HEK293T (cell line): Measurements from ENCODE around the gene AGFG2.
"Not testable (repeated sequence)": the region's sequence is repeated elsewhere in the genome, so short reads cannot be mapped to it uniquely, and the experiment has no call there.

ENCODE experiments used
- CTCF ChIA-PET: fragments of 350-600 bp; formaldehyde crosslinking; extraction: SDS; loops from one replicate; lab custom pipeline; 2021; ENCODE audit warnings: antibody characterized with exemption, inconsistent platforms; lab: Yijun Ruan, JAX
- POLR2A ChIA-PET: fragments of 350-600 bp; formaldehyde crosslinking; extraction: SDS; loops from one replicate; lab custom pipeline; 2020; ENCODE audit warnings: antibody characterized with exemption, inconsistent platforms; lab: Yijun Ruan, JAX
- DNase-seq: peaks from one replicate; pipeline ENCODE4 v3.0.0; 2012; ENCODE audit warnings: mixed read lengths; ENCODE audit errors: extremely low spot score
- ARNT ChIP-seq: fragments of 450-650 bp; IDR thresholded peaks from 2 replicates; pipeline ENCODE4 v1.6.1; 2017; ENCODE audit warnings: mild to moderate bottlenecking
- BHLHE40 ChIP-seq: fragments of 450-650 bp; IDR thresholded peaks from 2 replicates; pipeline ENCODE4 v1.6.1; 2016; ENCODE audit warnings: mild to moderate bottlenecking, moderate library complexity, borderline replicate concordance
- CTBP1 ChIP-seq: fragments of 450-650 bp; IDR thresholded peaks from 2 replicates; pipeline ENCODE4 v1.6.1; 2016; ENCODE audit warnings: borderline replicate concordance
- ELF4 ChIP-seq: fragments of 450-650 bp; IDR thresholded peaks from 2 replicates; pipeline ENCODE4 v1.6.1; 2017; ENCODE audit warnings: antibody characterized with exemption
- FOXA1 ChIP-seq: fragments of 450-650 bp; IDR thresholded peaks from 2 replicates; pipeline ENCODE4 v1.6.1; 2016; ENCODE audit warnings: mild to moderate bottlenecking
- FOXK2 ChIP-seq: fragments of 450-650 bp; IDR thresholded peaks from 2 replicates; pipeline ENCODE4 v1.6.1; 2016; ENCODE audit warnings: mild to moderate bottlenecking
- FOXM1 ChIP-seq: fragments of 450-650 bp; IDR thresholded peaks from 2 replicates; pipeline ENCODE4 v1.6.1; 2017; ENCODE audit warnings: mild to moderate bottlenecking, borderline replicate concordance
- HDGF ChIP-seq: fragments of 450-650 bp; IDR thresholded peaks from 2 replicates; pipeline ENCODE4 v1.6.1; 2017; ENCODE audit warnings: antibody characterized with exemption, borderline replicate concordance
- L3MBTL2 ChIP-seq: fragments of 450-650 bp; conservative IDR thresholded peaks from 2 replicates; pipeline ENCODE4 v1.6.1; 2016; ENCODE audit warnings: mild to moderate bottlenecking
- LEF1 ChIP-seq: fragments of 450-650 bp; IDR thresholded peaks from 2 replicates; pipeline ENCODE4 v1.6.1; 2017; ENCODE audit warnings: mild to moderate bottlenecking, borderline replicate concordance
- NFRKB ChIP-seq: fragments of 450-650 bp; IDR thresholded peaks from 2 replicates; pipeline ENCODE4 v1.6.1; 2016; ENCODE audit warnings: mild to moderate bottlenecking, moderate library complexity
- SP1 ChIP-seq: fragments of 450-650 bp; IDR thresholded peaks from 2 replicates; pipeline ENCODE4 v1.6.1; 2017
- SUZ12 ChIP-seq: fragments of 450-650 bp; IDR thresholded peaks from 2 replicates; pipeline ENCODE4 v1.6.1; 2016; ENCODE audit warnings: mild to moderate bottlenecking
- TARDBP ChIP-seq: fragments of 450-650 bp; IDR thresholded peaks from 2 replicates; pipeline ENCODE4 v1.6.1; 2016
- ZNF384 ChIP-seq: fragments of 450-650 bp; IDR thresholded peaks from 2 replicates; pipeline ENCODE4 v1.6.1; 2016
- TF ChIP-seq, protein P1 (sequence below): fragments of 450-650 bp; IDR thresholded peaks from 2 replicates; pipeline ENCODE4 v1.6.1; 2016

The AGFG2 gene

DNA sequence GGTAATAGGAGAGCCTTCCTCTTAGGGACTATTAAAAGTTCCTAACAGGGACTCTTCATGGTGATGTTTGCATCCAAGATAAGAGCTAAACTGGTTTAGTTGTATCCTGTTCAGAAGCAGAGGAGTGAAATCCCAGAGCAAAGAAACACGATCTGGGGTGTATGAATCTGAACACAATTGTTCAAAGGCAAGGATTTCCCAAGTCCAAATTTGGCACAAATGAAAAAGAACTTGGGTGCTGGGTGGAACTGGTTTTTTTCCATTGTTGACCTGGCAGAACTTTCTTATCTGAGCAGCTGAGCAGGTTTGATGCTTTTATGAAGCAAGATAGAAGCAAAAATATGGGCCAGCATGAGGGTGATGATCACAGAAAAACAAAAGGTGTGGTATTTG is 6.0 kb downstream of the AGFG2 start:
- POLR2A ChIA-PET, result interaction anchor here (0.6 to 2.0 kb wide), 5 partner anchors 60 to 161 kb away, joined by 3 to 7 read pairs (median 4); partner anchors contain the start of genes POP7, TSC22D4 and ZCWPW1
- TF ChIP-seq SP1, result no peak
- TF ChIP-seq FOXM1, result no peak
- TF ChIP-seq ZNF384, result no peak
- TF ChIP-seq, protein P1, sequence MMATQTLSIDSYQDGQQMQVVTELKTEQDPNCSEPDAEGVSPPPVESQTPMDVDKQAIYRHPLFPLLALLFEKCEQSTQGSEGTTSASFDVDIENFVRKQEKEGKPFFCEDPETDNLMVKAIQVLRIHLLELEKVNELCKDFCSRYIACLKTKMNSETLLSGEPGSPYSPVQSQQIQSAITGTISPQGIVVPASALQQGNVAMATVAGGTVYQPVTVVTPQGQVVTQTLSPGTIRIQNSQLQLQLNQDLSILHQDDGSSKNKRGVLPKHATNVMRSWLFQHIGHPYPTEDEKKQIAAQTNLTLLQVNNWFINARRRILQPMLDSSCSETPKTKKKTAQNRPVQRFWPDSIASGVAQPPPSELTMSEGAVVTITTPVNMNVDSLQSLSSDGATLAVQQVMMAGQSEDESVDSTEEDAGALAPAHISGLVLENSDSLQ, result no peak
- no peak for TF ChIP-seq CTBP1
- TF ChIP-seq ELF4, result no peak
- TF ChIP-seq LEF1, result no peak
- TF ChIP-seq TARDBP, result no peak
- no peak for TF ChIP-seq BHLHE40
- no peak for TF ChIP-seq SUZ12
- no peak for TF ChIP-seq ARNT
- no peak for TF ChIP-seq L3MBTL2
- no peak for TF ChIP-seq FOXA1
- TF ChIP-seq FOXK2, result no peak
- no peak for TF ChIP-seq HDGF
- no peak for TF ChIP-seq NFRKB
- CTCF ChIA-PET, result interaction anchor here (0.8 to 1.7 kb wide), 3 partner anchors 14 to 19 kb away, joined by 3 to 5 read pairs (median 4); no protein-coding TSS in a partner anchor
- no peak for DNase-seq

DNA sequence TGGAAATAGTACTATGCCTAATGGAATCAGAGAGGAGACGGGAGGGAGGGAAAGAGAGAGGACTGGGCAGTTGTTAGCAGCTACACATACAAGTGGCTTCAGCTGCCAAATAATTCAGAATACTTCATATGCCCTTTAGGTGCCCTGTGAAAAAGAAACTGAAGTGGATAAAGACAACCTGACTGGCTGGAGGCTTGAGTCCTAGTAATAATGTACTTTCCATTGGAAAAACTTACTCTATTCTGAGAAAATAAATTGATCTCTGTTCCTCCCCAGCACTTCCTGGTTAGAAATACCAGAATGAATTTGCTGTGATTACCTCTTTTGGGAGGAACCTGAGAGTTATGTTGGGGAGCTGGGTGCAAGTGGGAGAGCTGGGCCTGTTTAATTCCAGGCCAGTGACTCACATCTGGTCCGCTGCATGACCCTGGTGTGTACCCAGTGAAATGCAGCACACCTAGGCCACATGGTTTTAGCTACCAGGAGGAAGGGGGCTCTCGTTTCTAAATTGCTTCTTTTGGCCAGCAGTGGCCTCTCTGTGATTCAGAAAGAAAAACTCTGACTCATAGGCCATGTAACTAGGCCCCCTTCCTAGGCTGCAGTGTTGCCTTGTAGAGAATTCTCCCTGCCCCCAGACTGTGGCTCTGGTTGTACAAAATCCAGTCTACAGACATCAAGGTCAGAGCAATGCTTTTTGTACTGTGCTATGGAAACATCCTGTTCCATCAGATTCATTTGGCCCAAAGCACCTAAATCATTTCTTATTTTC is 6.5 kb downstream of the AGFG2 start:
- DNase-seq, result no peak
- TF ChIP-seq ARNT (no peak), ZNF384 (no peak), CTBP1 (no peak), FOXA1 (no peak), SUZ12 (no peak), NFRKB (no peak), FOXK2 (no peak), BHLHE40 (no peak)
- ChIA-PET POLR2A (interaction anchor here (0.6 to 2.0 kb wide), 5 partner anchors 60 to 160 kb away, joined by 3 to 7 read pairs (median 4); partner anchors contain the start of genes POP7, TSC22D4 and ZCWPW1), CTCF (interaction anchor here (0.8 to 1.7 kb wide), 3 partner anchors 13 to 19 kb away, joined by 3 to 5 read pairs (median 4); no protein-coding TSS in a partner anchor)

DNA sequence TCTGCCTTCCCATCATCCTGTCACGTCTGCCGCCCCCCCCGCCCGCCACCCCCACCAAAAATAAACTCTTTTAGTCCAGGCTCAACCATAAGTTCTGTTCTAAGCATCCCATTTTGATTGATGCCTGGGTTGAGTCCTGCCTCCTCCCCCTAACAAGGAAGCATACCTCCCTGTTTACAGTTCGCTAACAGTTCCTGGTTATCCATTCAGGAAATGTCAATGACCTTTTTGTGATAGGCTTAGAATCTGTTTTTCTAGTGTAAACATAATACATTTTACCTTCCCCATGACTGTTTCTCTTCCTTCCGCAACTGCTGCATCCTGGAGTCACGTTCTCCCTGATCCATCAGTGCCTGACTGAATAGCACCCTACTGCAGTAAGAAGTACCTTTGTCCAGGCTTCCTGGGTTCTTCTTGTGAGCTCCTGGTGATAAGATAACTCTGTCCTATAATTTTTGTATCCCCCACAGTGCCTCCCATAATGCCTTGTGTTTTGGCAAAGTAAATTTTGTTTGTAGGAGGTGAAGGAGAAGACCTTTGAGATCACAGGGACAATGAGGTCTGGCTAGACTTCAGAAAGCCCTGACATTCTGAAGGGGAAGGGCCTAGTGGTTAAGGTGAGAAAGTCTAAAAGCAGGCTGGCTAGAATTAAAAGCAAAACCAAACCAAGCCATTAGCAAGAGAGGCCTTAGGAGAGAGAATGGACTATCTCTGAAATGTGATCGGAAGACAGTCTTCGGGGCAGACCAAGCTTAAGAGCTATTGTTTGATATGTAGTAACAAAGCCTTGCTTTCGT is 7.3 kb downstream of the AGFG2 start:
- no peak for DNase-seq
- POLR2A ChIA-PET, result interaction anchor here (0.7 to 2.0 kb wide), 5 partner anchors 40 to 160 kb away, joined by 3 to 7 read pairs (median 4); partner anchors contain the start of genes FBXO24, POP7, PPP1R35 and TSC22D4
- no peak for TF ChIP-seq ARNT
- TF ChIP-seq LEF1, result no peak
- no peak for TF ChIP-seq SP1
- no peak for TF ChIP-seq FOXK2
- CTCF ChIA-PET, result interaction anchor here (0.8 to 1.7 kb wide), 2 partner anchors 13 to 14 kb away, joined by 4 to 5 read pairs; no protein-coding TSS in a partner anchor

DNA sequence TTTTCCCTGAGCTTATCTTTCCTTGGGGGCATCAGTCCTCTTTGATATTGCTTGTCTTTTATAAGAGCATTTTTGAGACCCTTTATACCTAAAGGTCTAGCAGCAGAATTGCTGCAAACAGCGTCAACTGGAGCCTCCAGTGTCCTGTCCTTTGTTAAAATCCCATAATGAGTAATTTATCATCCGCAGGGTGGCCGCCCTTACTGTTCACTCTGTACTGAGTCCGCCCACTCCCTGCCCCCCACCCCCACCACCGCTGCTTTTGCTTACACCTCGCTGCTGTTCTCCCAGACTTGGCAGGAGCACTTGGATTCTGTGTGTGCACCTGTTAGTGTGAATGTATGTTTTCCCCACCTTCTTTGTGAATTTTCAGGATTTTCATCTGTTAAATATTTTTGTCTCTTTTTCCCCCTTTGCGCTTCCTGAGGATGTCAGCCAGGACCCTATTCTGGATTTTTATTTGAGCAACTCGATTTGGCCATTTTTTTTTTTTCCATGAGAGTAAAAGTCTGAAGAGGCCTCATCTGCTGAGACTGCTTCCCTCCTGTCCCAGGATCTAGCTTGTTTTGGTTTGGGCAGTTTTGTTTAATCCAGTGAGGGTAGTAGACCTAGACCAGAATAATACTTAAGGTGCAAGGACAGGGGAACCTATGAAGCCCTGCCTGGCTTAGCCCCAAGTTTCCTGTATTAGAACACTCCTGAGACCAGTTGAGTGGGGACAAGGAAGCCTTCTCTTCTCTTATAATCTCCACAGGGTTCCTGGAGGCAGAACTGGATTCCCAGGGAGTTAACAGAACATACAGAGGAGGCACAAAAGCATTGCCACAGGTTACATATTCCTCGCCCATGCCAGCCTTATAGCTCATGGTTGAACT is 8.2 kb downstream of the AGFG2 start:
- DNase-seq, result no peak
- POLR2A ChIA-PET, result interaction anchor here (0.7 to 1.6 kb wide), 2 partner anchors 39 to 111 kb away, joined by 3 to 7 read pairs; partner anchors contain the start of genes FBXO24 and PPP1R35
- CTCF ChIA-PET, result interaction anchor here (1.3 kb wide), 1 partner anchor 13 kb away, joined by 4 read pairs; no protein-coding TSS in a partner anchor
- TF ChIP-seq SUZ12 (no peak), FOXA1 (no peak), NFRKB (no peak), ZNF384 (no peak), FOXK2 (no peak), BHLHE40 (no peak), ELF4 (no peak)
- TF ChIP-seq, protein P1, result no peak

DNA sequence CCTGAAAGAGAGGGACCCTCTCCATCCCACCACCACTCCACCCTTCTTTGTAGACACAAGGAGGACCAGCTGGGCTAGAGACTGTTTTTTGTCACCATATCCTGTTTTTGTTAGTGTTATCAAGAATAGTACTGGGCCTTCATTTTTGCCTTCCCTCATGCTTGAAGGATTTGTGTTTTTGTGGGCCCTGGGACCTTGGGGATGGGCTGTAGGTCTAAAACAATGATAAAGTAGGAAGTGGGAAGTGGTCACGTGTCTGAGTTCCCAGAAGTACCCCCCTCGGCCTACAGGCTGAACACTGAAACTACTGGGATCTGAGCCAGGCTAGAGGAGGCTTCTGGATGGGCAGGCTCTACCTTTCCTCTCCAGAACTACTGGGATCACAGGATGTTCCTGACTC is 8.9 kb downstream of the AGFG2 start:
- CTCF ChIA-PET, result interaction anchor here (1.3 kb wide), 1 partner anchor 12 kb away, joined by 4 read pairs; no protein-coding TSS in a partner anchor
- no peak for DNase-seq
- TF ChIP-seq FOXM1, result no peak
- no peak for TF ChIP-seq BHLHE40
- no peak for TF ChIP-seq L3MBTL2
- TF ChIP-seq ARNT, result no peak
- no peak for TF ChIP-seq SUZ12
- TF ChIP-seq FOXA1, result no peak
- TF ChIP-seq, protein P1, result no peak
- no peak for TF ChIP-seq ZNF384
- no peak for TF ChIP-seq LEF1
- no peak for TF ChIP-seq NFRKB
- TF ChIP-seq FOXK2, result no peak
- POLR2A ChIA-PET, result interaction anchor here (1.6 kb wide), 1 partner anchor 39 kb away, joined by 7 read pairs; the partner anchor contains the start of gene FBXO24

DNA sequence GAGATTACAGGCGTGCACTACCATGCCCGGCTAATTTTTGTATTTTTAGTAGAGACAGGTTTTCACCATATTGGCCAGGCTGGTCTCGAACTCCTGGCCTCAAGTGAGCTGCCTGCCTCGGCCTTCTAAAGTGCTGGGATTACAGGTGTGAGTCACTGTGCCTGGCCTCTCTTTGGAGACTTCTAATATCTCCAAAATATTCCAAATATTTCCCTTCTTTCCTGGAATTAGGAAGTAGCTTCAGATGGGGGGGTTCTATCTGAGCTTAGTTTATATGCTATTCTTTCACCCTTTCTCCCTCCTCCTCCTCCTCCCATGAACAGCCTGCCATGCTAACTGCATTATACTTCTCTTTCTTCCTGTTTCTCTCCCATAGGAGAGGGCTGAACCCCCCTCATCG is 9.4 kb downstream of the AGFG2 start:
- ChIA-PET POLR2A (interaction anchor here (1.2 kb wide), 1 partner anchor 38 kb away, joined by 4 read pairs; the partner anchor contains the start of gene FBXO24), CTCF (interaction anchor here (0.5 kb wide), 1 partner anchor 143 kb away, joined by 6 read pairs; no protein-coding TSS in a partner anchor)
- not testable (repeated sequence) for DNase-seq
